IPS-NIHi7 (cell line): ENCODE results near the gene PALB2.
"Not testable (repeated sequence)": the region's sequence is repeated elsewhere in the genome, so short reads cannot be mapped to it uniquely, and the experiment has no call there.

Source experiments
- DNase-seq: peaks from one replicate; pipeline ENCODE4 v3.0.0; 2012; ENCODE audit warnings: mixed read lengths; ENCODE audit errors: extremely low spot score

Gene PALB2

GRCh38 chr16:23650674-23651416, 9.7 kb upstream of the PALB2 start:
- DNase-seq = no peak

- DNase-seq = no peak
Observed at GRCh38 chr16:23642246-23642774, 1.2 kb upstream of the PALB2 start.

- peak; percentile 37 for DNase-seq
Observed at GRCh38 chr16:23640615-23640930, 537 bp downstream of the PALB2 start.

GRCh38 chr16:23635958-23636357, 5.2 kb downstream of the PALB2 start:
- no peak for DNase-seq

GRCh38 chr16:23634461-23635036, 6.6 kb downstream of the PALB2 start:
- DNase-seq = no peak

GRCh38 chr16:23631874-23632273, 9.2 kb downstream of the PALB2 start:
- not testable (repeated sequence) for DNase-seq

- DNase-seq = no peak
Observed at GRCh38 chr16:23629516-23629915, 11.6 kb downstream of the PALB2 start.

GRCh38 chr16:23624092-23624491, 17.0 kb downstream of the PALB2 start:
- no peak for DNase-seq

- DNase-seq = no peak
Observed at GRCh38 chr16:23615805-23616204, 25.3 kb downstream of the PALB2 start.

GRCh38 chr16:23611936-23612335, 29.2 kb downstream of the PALB2 start:
- no peak for DNase-seq

- not testable (repeated sequence) for DNase-seq
Observed at GRCh38 chr16:23610905-23611304, 30.2 kb downstream of the PALB2 start.

GRCh38 chr16:23609929-23610328, 31.2 kb downstream of the PALB2 start:
- DNase-seq = no peak

- DNase-seq = no peak
Observed at GRCh38 chr16:23608194-23608593, 32.9 kb downstream of the PALB2 start.

- DNase-seq = no peak
Observed at GRCh38 chr16:23607726-23608125, 33.4 kb downstream of the PALB2 start.

GRCh38 chr16:23597003-23597756, 43.9 kb downstream of the PALB2 start:
- DNase-seq = peak; percentile 36

- DNase-seq = peak; percentile 94
Observed at GRCh38 chr16:23595951-23596720, 45.0 kb downstream of the PALB2 start, which contains the start of gene NDUFAB1. NDUFAB1 (minus strand) TSS chr16:23596316; CDS start chr16:23596290, 26 bp downstream.

- no peak for DNase-seq
Observed at GRCh38 chr16:23595246-23595950, 45.7 kb downstream of the PALB2 start.

- DNase-seq = no peak
Observed at GRCh38 chr16:23594186-23594585, 46.9 kb downstream of the PALB2 start.

GRCh38 chr16:23590181-23590580, 50.9 kb downstream of the PALB2 start:
- no peak for DNase-seq

- no peak for DNase-seq
Observed at GRCh38 chr16:23587726-23588125, 53.4 kb downstream of the PALB2 start.
